GM21526 (cell line): ENCODE measurements around the gene MRPL2.

ENCODE experiments used
- ATAC-seq: cut with Tn5 transposase; IDR thresholded peaks from one replicate; pipeline ENCODE4 v1.9.1; 2021; ENCODE audit warnings: moderate library complexity; ENCODE audit not compliant: unreplicated experiment, low FRiP score

Gene MRPL2

GRCh38 chr6:43021270-43022047 lies 37.8 kb downstream of the MRPL2 start, which contains the start of gene RRP36:
RRP36 (plus strand) TSS chr6:43021623; CDS start chr6:43021655, 32 bp downstream.
- no peak for ATAC-seq

- ATAC-seq = no peak
Measured at GRCh38 chr6:43020847-43021246, 38.4 kb downstream of the MRPL2 start.

GRCh38 chr6:43020052-43020705 lies 39.1 kb downstream of the MRPL2 start:
- no peak for ATAC-seq

- ATAC-seq = no peak
Measured at GRCh38 chr6:43019152-43019551, 40.1 kb downstream of the MRPL2 start.

GRCh38 chr6:43016943-43017334 lies 42.3 kb downstream of the MRPL2 start:
- no peak for ATAC-seq

- ATAC-seq = no peak
Measured at GRCh38 chr6:43016176-43016942, 42.9 kb downstream of the MRPL2 start.

GRCh38 chr6:43014434-43014909 lies 44.8 kb downstream of the MRPL2 start:
- ATAC-seq = no peak

- ATAC-seq = peak; percentile 73
Measured at GRCh38 chr6:43013843-43014433, 45.3 kb downstream of the MRPL2 start, which contains the start of the genes KLHDC3 and MEA1. KLHDC3 (plus strand) TSS chr6:43014249; CDS start chr6:43017193, 2,944 bp downstream. MEA1 (minus strand) TSS chr6:43013946; CDS start chr6:43013813, 133 bp downstream.

- peak; percentile 4 for ATAC-seq
Measured at GRCh38 chr6:43013097-43013842, 46.0 kb downstream of the MRPL2 start.

- ATAC-seq = no peak
Measured at GRCh38 chr6:43012364-43012763, 46.9 kb downstream of the MRPL2 start.

GRCh38 chr6:43011207-43011606 lies 48.0 kb downstream of the MRPL2 start:
- ATAC-seq = no peak

GRCh38 chr6:43009124-43009523 lies 50.1 kb downstream of the MRPL2 start:
- ATAC-seq = no peak

- ATAC-seq = no peak
Measured at GRCh38 chr6:43007126-43007525, 52.1 kb downstream of the MRPL2 start.

GRCh38 chr6:43006251-43006650 lies 53.0 kb downstream of the MRPL2 start:
- no peak for ATAC-seq

GRCh38 chr6:43005844-43006243 lies 53.4 kb downstream of the MRPL2 start:
- no peak for ATAC-seq
